GM13976 (cell line): Measurements from ENCODE around the gene R3HDM1.
"Not testable (repeated sequence)": the region's sequence is repeated elsewhere in the genome, so short reads cannot be mapped to it uniquely, and the experiment has no call there.

Source experiments
- DNase-seq: peaks from one replicate; pipeline ENCODE4 v3.0.0; 2012; ENCODE audit warnings: low spot score
- in situ Hi-C: fragments of 300-500 bp; cut with MboI; formaldehyde crosslinking; loops from one replicate; pipeline ENCODE4 v1.12.0; 2022; ENCODE audit warnings: low sequenced_read_pairs, mixed read lengths, inconsistent platforms; ENCODE audit not compliant: unreplicated experiment
- TF ChIP-seq, protein P1 (sequence below): IDR thresholded peaks from 2 replicates; pipeline ENCODE4 v1.5.1; 2012; ENCODE audit warnings: borderline replicate concordance, mild to moderate bottlenecking; ENCODE audit not compliant: insufficient read depth; ENCODE audit errors: extremely low read depth, missing control alignments, control extremely low read depth

Gene R3HDM1

DNA sequence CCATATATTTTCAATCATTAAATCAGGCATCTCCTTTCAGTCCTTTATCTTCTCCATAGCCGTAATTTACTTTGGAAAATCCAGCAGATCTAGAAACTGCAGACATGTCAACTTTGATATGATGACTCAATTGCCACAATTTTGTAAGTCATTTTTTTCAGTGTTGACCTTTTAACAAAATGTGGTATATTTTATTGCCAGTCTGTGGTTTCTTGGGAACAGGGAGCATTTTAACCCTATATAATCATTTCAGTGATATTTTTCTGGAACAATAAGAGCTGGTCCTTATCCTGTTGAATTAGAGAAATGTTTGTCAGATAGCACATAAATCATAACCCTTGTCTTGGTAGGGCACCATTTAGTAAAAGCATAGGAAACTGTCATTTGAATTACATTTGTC is 119.4 kb downstream of the R3HDM1 start:
- no peak for DNase-seq
- in situ Hi-C loops: no loop called here

DNA sequence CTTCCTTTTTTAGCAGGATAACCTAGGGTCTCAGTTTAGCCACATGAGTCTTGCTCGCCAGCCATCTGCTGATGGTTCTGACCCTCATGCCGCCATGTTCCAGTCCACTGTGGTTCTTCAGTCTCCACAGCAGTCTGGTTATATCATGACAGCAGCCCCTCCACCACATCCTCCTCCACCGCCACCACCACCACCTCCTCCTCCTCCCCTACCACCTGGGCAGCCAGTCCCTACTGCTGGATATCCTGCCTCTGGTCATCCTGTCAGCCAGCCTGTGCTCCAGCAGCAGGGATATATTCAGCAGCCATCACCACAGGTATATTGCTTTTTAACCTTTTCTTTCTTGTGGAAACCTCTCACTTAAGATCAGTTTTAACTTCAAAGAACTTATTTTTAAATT is 120.4 kb downstream of the R3HDM1 start:
- TF ChIP-seq, protein P1, sequence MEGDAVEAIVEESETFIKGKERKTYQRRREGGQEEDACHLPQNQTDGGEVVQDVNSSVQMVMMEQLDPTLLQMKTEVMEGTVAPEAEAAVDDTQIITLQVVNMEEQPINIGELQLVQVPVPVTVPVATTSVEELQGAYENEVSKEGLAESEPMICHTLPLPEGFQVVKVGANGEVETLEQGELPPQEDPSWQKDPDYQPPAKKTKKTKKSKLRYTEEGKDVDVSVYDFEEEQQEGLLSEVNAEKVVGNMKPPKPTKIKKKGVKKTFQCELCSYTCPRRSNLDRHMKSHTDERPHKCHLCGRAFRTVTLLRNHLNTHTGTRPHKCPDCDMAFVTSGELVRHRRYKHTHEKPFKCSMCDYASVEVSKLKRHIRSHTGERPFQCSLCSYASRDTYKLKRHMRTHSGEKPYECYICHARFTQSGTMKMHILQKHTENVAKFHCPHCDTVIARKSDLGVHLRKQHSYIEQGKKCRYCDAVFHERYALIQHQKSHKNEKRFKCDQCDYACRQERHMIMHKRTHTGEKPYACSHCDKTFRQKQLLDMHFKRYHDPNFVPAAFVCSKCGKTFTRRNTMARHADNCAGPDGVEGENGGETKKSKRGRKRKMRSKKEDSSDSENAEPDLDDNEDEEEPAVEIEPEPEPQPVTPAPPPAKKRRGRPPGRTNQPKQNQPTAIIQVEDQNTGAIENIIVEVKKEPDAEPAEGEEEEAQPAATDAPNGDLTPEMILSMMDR: no peak
- in situ Hi-C loops: no loop called here
- no peak for DNase-seq

More for the DNA sequence above, 119.4 kb downstream of the R3HDM1 start:
- TF ChIP-seq, protein P1: no peak

DNA sequence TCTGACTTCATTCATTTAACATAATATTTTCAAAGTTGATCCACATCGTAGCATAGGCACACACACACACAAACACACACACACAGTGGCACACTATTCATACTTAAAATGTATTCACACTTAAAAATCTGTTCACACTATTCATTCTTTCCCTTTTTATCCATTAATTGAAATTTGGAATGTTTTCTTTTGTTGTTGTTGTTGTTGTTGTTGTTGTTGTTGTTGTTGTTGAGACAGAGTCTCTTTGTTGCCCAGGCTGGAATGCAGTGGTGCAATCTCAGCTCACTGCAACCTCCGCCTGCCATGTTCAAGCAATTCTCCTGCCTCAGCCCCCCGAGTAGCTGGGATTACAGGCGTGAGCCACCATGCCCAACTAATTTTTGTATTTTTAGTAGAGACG is 123.0 kb downstream of the R3HDM1 start:
- DNase-seq, in situ Hi-C loops: not testable (repeated sequence)

DNA sequence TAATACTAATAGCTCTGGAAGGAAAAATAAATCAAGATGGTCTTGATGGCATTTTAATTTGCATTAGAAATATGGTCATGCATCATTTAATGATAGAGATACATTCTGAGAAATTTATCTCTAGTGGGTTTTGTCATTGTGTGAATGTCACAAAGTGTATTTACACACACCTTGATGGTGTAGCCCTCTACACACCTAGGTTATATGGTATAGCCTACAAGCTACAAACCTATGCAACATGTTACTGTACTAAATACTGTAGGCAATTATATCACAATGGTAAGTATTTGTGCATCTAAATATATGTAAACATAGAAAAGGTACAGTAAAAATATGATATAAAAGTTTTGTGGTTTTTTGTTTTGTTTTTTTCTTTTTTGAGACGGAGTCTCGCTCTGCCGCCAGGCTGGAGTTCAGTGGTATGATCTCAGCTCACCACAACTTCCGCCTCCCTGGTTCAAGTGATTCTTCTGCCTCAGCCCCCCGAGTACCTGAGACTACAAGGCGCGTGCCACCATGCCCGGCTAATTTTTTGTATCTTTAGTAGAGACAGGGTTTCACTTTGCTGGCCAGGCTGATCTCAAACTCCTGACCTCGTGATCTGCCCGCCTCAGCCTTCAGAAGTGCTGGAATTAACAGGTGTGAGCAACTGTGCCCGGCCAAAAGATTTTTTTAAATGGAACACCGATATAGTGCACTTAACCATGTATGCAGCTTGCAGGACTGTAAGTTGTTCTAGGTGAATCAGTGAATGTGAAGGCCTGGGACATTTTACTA is 126.7 kb downstream of the R3HDM1 start:
- TF ChIP-seq, protein P1: no peak
- in situ Hi-C loops: no loop called here
- no peak for DNase-seq

DNA sequence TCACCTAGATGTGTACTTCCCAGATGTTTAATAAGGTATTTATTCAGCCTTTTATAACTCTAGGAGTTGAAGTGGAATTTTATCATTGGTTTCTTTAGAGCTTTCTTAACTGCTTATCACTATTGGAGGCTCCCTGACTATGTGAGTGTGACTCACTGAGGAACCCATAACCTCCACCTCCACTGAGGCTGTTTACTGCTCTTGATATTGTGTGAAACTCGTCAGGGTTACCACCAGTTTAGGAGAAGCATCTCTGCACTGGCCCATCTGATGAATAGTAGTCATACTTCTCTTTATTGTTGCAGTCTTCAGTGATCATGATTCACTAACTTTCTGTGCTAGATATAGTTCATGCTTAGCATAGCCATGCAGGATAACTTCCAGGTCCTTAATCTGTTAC is 130.8 kb downstream of the R3HDM1 start:
- in situ Hi-C loops: no loop called here
- no peak for DNase-seq
- TF ChIP-seq, protein P1: no peak

DNA sequence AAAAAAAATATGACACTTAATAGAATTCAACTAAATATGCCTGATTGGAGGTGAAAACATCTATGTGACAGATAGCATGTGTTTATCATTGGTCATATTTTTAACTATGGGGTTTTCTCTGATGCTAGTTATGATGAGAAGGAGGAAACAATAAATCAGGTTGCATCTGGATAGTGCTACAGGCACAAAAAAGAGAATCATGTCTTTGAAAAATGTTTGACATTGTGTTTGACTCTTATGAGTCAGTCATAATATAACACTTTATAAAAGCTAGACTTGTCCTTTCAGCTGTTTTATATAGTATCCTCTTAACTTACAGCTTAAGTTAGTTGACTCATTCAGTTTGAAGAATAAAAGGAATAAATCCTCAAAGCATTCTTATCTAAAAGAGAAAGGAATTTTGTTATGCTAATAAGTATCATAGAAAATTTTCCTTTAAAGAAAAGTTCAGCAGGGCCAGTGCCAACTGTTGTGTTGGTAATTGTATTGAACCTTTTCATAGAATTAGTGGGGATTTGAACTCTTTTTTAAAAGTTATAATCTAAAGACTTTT is 131.9 kb downstream of the R3HDM1 start:
- TF ChIP-seq, protein P1: no peak
- in situ Hi-C loops: no loop called here
- DNase-seq: no peak

DNA sequence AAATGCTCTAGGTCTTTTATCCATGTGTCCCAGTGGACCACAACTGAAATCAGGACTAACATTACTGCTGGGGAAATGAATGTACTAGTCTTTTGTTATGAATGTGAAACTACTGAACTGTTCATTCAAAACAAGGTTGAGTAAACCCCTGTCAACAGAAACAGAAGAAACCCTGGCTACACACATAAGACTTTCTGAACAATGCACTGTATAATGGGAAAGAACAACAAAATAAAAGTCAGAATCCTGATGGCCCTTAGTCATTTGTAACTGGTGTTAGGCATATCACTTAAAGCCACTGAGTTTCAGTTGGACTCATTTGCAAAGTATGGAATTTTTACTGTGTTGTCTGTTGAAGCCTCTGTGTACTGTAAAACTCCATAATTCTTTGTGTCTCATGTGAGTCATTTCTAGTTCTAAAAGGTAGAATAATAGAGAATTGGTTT is 133.4 kb downstream of the R3HDM1 start:
- in situ Hi-C loops: no loop called here
- TF ChIP-seq, protein P1: no peak
- DNase-seq: peak; percentile 25
